Measurements from ENCODE around the gene MGAM2. TPM values are rescaled to one million over a fixed set of nuclear protein-coding genes. Genes with fewer than 3 reads are reported as not detected.

Gene MGAM2
- total and polyA plus RNA-seq, 2 of the 13 experiments (the other 11 are each of a cell fraction or from before 2014, with no cell fraction given): 0.29 TPM; not detected in 1

DNA sequence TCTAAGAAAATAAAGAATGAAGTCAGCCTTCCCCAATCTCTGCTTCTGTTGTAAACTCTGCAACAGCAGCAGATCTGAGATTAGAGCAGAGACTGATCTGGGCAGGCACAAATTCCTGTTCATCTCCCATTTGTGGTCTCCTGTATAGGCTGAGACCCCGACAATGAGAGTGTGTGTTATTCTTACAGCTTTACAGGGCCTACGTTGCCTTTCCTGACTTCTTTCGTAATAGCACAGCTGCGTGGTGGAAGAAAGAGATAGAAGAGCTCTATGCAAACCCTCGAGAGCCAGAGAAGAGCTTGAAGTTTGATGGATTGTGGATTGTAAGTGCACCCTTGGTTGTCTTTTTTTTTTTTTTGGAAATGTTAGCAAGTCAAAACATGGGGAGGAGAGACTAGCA lies 74.3 kb downstream of the MGAM2 start:
- Histone ChIP-seq H3K4me3 (replicated peaks in 1 of 3; ENCODE audit: insufficient read depth in 1 of 3, low read depth in 2 of 3, low read length in 3 of 3) (no peak overlapping the region), H4K20me1 (ENCODE audit: insufficient read depth, low read length) (no peaks in the 10 kb centered on the region), H3K79me2 (ENCODE audit: insufficient read depth, low read length) (no peaks in the 10 kb centered on the region), H3K27ac (ENCODE audit: extremely low read length, insufficient read depth, low read length) (no peak overlapping the region), H3K36me3 (replicated peaks in 1 of 2; ENCODE audit: control insufficient read depth in 1 of 2, insufficient read depth in 2 of 2, low read length in 2 of 2) (no peaks in the 10 kb centered on the region), H3K9me3 (ENCODE audit: low read length) (no peaks in the 10 kb centered on the region), H3K27me3 (ENCODE audit: control insufficient read depth in 1 of 2, insufficient read depth in 2 of 2, low read length in 2 of 2) (no peaks in the 10 kb centered on the region), H3K4me1 (ENCODE audit: insufficient read depth, low read length) (no peaks in the 10 kb centered on the region), H2AFZ (ENCODE audit: low read length) (no peak overlapping the region), H3K9ac (ENCODE audit: insufficient read depth, low read depth, low read length) (no peak overlapping the region), H3K4me2 (ENCODE audit: low read depth, low read length) (no peak overlapping the region)
- ChIA-PET POLR2A (no interaction called here), CTCF (ENCODE audit: low intra/inter-chr PET ratio, low total read pairs) (no interaction called here)
- no peak for DNase-seq (ENCODE audit: low spot score)
- 3% methylated on average over 5 of the region's 5 CpGs for WGBS (ENCODE audit: low lambda C conversion rate)
- BruUV-seq (replicated peaks): no TSS peak
- no peak for FAIRE-seq
- TF ChIP-seq ZBTB21 (CRISPR knock-in tag; IDR thresholded peaks at IDR 0.05): no peak
- no peak for TF ChIP-seq EZH2 (conservative IDR thresholded peaks at IDR 0.05; ENCODE audit: low read depth, low read length)
- intact Hi-C loops (cut with micrococcal nuclease; ENCODE audit: unreplicated experiment) (no loop called here), in situ Hi-C loops (cut with HindIII; ENCODE audit: extremely low pct_ligation_motif_present, low pct_unique_long_range_greater_than_20kb) (loop anchor here (5.0 kb wide), 1 partner anchor 208 kb away; no protein-coding TSS in a partner anchor)
- no peak for ATAC-seq

DNA sequence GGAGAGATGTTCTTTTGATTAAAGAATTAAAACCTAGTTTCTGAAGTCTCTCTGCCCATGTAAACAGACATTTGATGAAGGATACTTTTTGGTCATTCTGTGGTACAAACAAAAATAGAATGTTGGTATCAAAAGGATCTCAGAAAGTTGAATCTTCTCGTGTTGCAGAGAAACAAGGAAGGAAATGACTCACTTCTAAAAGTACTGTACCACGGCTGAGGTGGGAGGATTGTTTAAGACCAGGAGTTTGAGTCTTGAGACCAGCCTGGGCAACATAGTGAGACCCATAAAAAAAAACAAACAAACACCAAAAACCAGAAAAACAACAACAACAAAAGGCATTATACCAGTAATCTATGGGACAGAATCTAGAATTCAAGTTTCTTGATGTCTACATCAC lies 76.6 kb downstream of the MGAM2 start:
- TF ChIP-seq HDAC6 (IDR thresholded peaks at IDR 0.05; ENCODE audit: low read depth, low read length) (no peak), CCDC6 (CRISPR knock-in tag; IDR thresholded peaks at IDR 0.05) (no peak), NRL (CRISPR knock-in tag; IDR thresholded peaks at IDR 0.05; ENCODE audit: borderline replicate concordance) (no peak)
- in situ Hi-C loops (cut with HindIII; ENCODE audit: extremely low pct_ligation_motif_present, low pct_unique_long_range_greater_than_20kb) (loop anchor here (5.0 kb wide), 1 partner anchor 211 kb away; no protein-coding TSS in a partner anchor), intact Hi-C loops (cut with micrococcal nuclease; ENCODE audit: unreplicated experiment) (loop anchor here (1.0 kb wide), 1 partner anchor 212 kb away; no protein-coding TSS in a partner anchor)
- H4K20me1 ChIP-seq (ENCODE audit: insufficient read depth, low read length): no peaks in the 10 kb centered on the region
- no peaks in the 10 kb centered on the region for H3K4me1 ChIP-seq (ENCODE audit: insufficient read depth, low read length)
- DNase-seq (ENCODE audit: low spot score) (no peak), FAIRE-seq (no peak), ATAC-seq (no peak)
- H3K4me2 ChIP-seq (ENCODE audit: low read depth, low read length): no peak overlapping the region
- no peak overlapping the region for H3K9ac ChIP-seq (ENCODE audit: insufficient read depth, low read depth, low read length)
- H3K79me2 ChIP-seq (ENCODE audit: insufficient read depth, low read length): no peaks in the 10 kb centered on the region
- no peaks in the 10 kb centered on the region for H3K9me3 ChIP-seq (ENCODE audit: low read length)
- no peaks in the 10 kb centered on the region for H3K36me3 ChIP-seq (replicated peaks in 1 of 2; ENCODE audit: control insufficient read depth in 1 of 2, insufficient read depth in 2 of 2, low read length in 2 of 2)
- CTCF ChIA-PET (ENCODE audit: low intra/inter-chr PET ratio, low total read pairs): interaction anchor here (3.0 kb wide), 1 partner anchor 212 kb away, joined by 38 read pairs; no protein-coding TSS in a partner anchor
- POLR2A ChIA-PET: no interaction called here
- no peak overlapping the region for H3K27ac ChIP-seq (ENCODE audit: extremely low read length, insufficient read depth, low read length)
- BruUV-seq (replicated peaks): no TSS peak
- H3K4me3 ChIP-seq (replicated peaks in 1 of 3; ENCODE audit: insufficient read depth in 1 of 3, low read depth in 2 of 3, low read length in 3 of 3): no peak overlapping the region
- H2AFZ ChIP-seq (ENCODE audit: low read length): no peak overlapping the region
- 2% methylated on average over 2 of the region's 2 CpGs for WGBS (ENCODE audit: low lambda C conversion rate)
- no peaks in the 10 kb centered on the region for H3K27me3 ChIP-seq (ENCODE audit: control insufficient read depth in 1 of 2, insufficient read depth in 2 of 2, low read length in 2 of 2)
